ENCODE measurements around the gene RNF126.

The RNF126 gene

DNA sequence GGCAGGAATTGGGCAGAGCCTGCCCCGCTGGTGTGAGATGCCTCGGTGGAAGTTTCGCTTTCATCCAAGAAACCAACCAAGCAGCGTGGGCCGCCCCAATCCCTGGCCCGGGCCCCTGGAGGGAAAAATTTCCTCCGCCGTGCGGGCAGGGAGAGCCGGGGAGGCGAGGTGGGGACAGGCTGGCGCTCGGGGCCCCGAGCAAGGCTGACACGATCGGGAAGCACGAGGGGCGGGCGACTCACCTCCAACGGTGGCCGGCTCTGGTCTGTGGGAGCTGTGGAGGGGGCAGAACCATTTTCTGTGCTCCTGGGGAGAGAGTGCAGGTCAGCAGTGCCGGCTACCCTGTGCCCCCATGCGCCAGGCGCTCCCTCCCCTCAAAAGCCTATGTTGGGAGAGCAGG is 11.0 kb downstream of the RNF126 start:
- POLR2A ChIA-PET: interaction anchor here (0.6 kb wide), 1 partner anchor 10 kb away, joined by 3 read pairs; no protein-coding TSS in a partner anchor
- Histone ChIP-seq H3K4me3 (ENCODE audit: control insufficient read depth in 1 of 7, extremely low read depth in 1 of 7, insufficient read depth in 4 of 7, low read depth in 2 of 7, low read length in 6 of 7) (no peak overlapping the region), H3K36me3 (ENCODE audit: control insufficient read depth in 4 of 4, insufficient read depth in 4 of 4, low read length in 3 of 4) (peaks cover 4 to 80% (median 49%) of the 10 kb centered on the region in 4 experiments), H3K27ac (ENCODE audit: insufficient read depth in 1 of 2, low read depth in 1 of 2, low read length in 2 of 2, poor library complexity in 1 of 2, severe bottlenecking in 2 of 2) (no peak overlapping the region), H3K9me3 (ENCODE audit: control extremely low read depth in 1 of 5, control insufficient read depth in 4 of 5, insufficient read depth in 2 of 5, low read depth in 1 of 5, low read length in 4 of 5) (no peaks in the 10 kb centered on the region), H3K4me1 (ENCODE audit: control extremely low read depth in 1 of 4, control insufficient read depth in 4 of 4, insufficient read depth in 4 of 4, low read length in 3 of 4) (peaks cover 0 to 2% (median 0%) of the 10 kb centered on the region in 4 experiments), H3K27me3 (replicated peaks in 2 of 5; ENCODE audit: control insufficient read depth in 4 of 5, insufficient read depth in 5 of 5, low read length in 4 of 5) (no peaks in the 10 kb centered on the region)
- CTCF ChIA-PET: no interaction called here
- DNase-seq: no peak
- WGBS (ENCODE audit: insufficient coverage): 91% methylated on average over 24 of the region's 24 CpGs

DNA sequence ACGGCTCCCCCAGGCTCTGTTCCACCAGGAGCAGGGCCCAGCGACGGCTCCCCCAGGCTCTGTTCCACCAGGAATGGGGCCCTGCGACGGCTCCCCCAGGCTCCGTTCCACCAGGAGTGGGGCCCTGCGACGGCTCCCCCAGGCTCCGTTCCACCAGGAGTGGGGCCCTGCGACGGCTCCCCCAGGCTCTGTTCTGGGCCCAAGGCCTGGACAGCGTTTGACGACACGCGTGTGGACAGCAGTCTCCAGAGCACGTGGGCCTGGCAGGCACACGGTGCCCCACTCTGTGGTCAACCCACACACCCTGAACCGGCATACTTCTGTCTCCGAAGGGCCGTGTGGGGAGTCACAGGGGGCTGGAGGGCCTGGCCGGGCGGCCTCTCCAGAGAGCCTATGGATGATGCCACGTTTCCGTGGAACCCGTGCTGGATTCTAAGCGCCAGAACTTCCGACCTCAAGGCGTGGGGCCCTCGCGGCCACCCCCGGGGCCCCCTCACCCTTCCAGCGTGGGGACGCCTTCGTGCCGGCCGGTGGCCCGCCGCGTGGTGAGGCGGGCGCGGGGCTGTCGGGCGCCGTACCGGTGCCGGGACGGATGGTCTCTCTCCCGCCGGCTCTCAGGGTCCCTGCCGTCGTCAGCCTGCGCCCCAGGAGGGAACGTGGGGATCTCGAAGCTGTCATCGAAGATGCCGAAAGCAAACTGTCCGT is 11.7 kb downstream of the RNF126 start:
- Histone ChIP-seq H3K4me3 (ENCODE audit: control insufficient read depth in 1 of 7, extremely low read depth in 1 of 7, insufficient read depth in 4 of 7, low read depth in 2 of 7, low read length in 6 of 7) (no peak overlapping the region), H3K36me3 (ENCODE audit: control insufficient read depth in 4 of 4, insufficient read depth in 4 of 4, low read length in 3 of 4) (peaks cover 5 to 82% (median 50%) of the 10 kb centered on the region in 4 experiments), H3K4me1 (ENCODE audit: control extremely low read depth in 1 of 4, control insufficient read depth in 4 of 4, insufficient read depth in 4 of 4, low read length in 3 of 4) (no peaks in the 10 kb centered on the region), H3K27ac (ENCODE audit: insufficient read depth in 1 of 2, low read depth in 1 of 2, low read length in 2 of 2, poor library complexity in 1 of 2, severe bottlenecking in 2 of 2) (no peak overlapping the region), H3K9me3 (ENCODE audit: control extremely low read depth in 1 of 5, control insufficient read depth in 4 of 5, insufficient read depth in 2 of 5, low read depth in 1 of 5, low read length in 4 of 5) (no peaks in the 10 kb centered on the region), H3K27me3 (replicated peaks in 2 of 5; ENCODE audit: control insufficient read depth in 4 of 5, insufficient read depth in 5 of 5, low read length in 4 of 5) (no peaks in the 10 kb centered on the region)
- ChIA-PET CTCF (no interaction called here), POLR2A (interaction anchor here (0.6 kb wide), 1 partner anchor 11 kb away, joined by 3 read pairs; no protein-coding TSS in a partner anchor)
- no peak for DNase-seq
- 97% methylated on average over 55 of the region's 58 CpGs for WGBS (ENCODE audit: insufficient coverage)

DNA sequence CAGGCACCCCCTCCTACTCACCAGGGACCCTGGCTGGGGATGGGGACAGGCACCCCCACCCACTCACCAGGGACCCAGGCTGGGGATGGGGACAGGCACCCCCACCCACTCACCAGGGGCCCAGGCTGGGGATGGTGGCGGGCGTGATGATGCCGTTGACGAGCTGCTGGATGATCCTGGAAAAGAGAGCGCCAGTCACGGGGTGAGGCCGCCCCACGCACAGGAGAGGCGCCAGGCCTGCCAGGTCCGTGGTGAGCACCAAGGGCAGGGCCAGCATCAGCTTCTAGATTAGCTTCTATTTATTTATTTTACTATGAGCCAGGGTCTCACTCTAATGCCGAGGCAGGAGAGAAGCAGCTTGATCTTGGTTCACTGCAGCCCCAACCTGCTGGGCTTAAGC is 12.9 kb downstream of the RNF126 start:
- H3K27me3 ChIP-seq (replicated peaks in 2 of 5; ENCODE audit: control insufficient read depth in 4 of 5, insufficient read depth in 5 of 5, low read length in 4 of 5): no peaks in the 10 kb centered on the region
- no peak for DNase-seq
- ChIA-PET POLR2A (no interaction called here), CTCF (interaction anchor here (0.7 to 1.1 kb wide), 2 partner anchors 21 to 87 kb away, joined by 3 read pairs; no protein-coding TSS in a partner anchor)
- H3K9me3 ChIP-seq (ENCODE audit: control extremely low read depth in 1 of 5, control insufficient read depth in 4 of 5, insufficient read depth in 2 of 5, low read depth in 1 of 5, low read length in 4 of 5): no peaks in the 10 kb centered on the region
- no peak overlapping the region for H3K4me3 ChIP-seq (ENCODE audit: control insufficient read depth in 1 of 7, extremely low read depth in 1 of 7, insufficient read depth in 4 of 7, low read depth in 2 of 7, low read length in 6 of 7)
- WGBS (ENCODE audit: insufficient coverage): 96% methylated on average over 8 of the region's 11 CpGs
- H3K4me1 ChIP-seq (ENCODE audit: control extremely low read depth in 1 of 4, control insufficient read depth in 4 of 4, insufficient read depth in 4 of 4, low read length in 3 of 4): no peaks in the 10 kb centered on the region
- H3K27ac ChIP-seq (ENCODE audit: insufficient read depth in 1 of 2, low read depth in 1 of 2, low read length in 2 of 2, poor library complexity in 1 of 2, severe bottlenecking in 2 of 2): no peak overlapping the region
- H3K36me3 ChIP-seq (ENCODE audit: control insufficient read depth in 4 of 4, insufficient read depth in 4 of 4, low read length in 3 of 4): peaks cover 5 to 83% (median 50%) of the 10 kb centered on the region in 4 experiments

DNA sequence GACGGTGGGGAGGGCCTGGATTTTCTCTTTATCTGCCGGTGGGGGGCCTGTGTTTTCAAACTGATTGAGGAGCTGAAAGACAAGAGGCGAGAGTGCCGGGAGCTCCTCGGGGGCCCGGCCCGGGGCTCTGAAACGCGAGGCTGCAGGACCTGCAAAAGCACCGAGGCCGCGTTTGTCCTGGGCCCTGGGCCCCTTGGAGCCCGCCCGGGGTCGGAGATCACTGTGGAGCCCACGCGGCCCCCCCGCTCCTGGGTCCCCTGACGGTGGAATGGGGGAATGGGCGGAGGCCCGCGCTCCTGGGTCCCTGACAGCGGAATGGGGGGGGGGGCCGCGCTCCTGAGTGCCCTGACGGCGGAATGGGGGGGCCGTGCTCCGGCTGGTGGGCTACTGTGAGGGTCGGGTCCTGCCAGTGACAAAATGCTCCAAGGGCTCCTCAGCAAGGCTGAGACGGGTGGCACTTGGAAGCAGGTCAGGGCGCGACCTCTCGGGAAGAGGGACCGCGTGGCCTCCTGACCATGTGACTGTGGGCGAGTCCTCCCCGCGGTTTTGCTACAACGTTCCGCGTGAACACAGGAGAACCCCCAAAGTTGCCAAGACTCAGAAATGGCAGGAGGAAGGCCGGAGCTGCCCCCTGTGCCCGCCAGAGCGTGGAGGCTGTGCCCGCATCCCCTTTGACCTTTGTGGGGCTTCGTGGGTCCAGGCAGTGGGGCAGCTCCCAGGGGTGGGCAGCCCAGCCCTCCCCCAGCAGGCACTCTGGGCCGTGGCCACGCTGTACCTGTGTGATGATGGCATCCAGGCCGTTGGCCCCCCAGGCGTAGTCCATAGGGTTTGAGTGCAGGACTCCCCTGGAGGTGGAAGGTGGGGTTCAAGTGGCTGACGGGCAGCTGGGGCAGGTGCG is 13.9 kb downstream of the RNF126 start:
- Histone ChIP-seq H3K27ac (ENCODE audit: insufficient read depth in 1 of 2, low read depth in 1 of 2, low read length in 2 of 2, poor library complexity in 1 of 2, severe bottlenecking in 2 of 2) (no peak overlapping the region), H3K9me3 (ENCODE audit: control extremely low read depth in 1 of 5, control insufficient read depth in 4 of 5, insufficient read depth in 2 of 5, low read depth in 1 of 5, low read length in 4 of 5) (no peaks in the 10 kb centered on the region), H3K27me3 (replicated peaks in 2 of 5; ENCODE audit: control insufficient read depth in 4 of 5, insufficient read depth in 5 of 5, low read length in 4 of 5) (no peaks in the 10 kb centered on the region), H3K4me3 (ENCODE audit: control insufficient read depth in 1 of 7, extremely low read depth in 1 of 7, insufficient read depth in 4 of 7, low read depth in 2 of 7, low read length in 6 of 7) (no peak overlapping the region), H3K4me1 (ENCODE audit: control extremely low read depth in 1 of 4, control insufficient read depth in 4 of 4, insufficient read depth in 4 of 4, low read length in 3 of 4) (no peaks in the 10 kb centered on the region), H3K36me3 (ENCODE audit: control insufficient read depth in 4 of 4, insufficient read depth in 4 of 4, low read length in 3 of 4) (peaks cover 5 to 89% (median 51%) of the 10 kb centered on the region in 4 experiments)
- DNase-seq: no peak
- ChIA-PET CTCF (no interaction called here), POLR2A (no interaction called here)
- WGBS (ENCODE audit: insufficient coverage): 96% methylated on average over 33 of the region's 53 CpGs

DNA sequence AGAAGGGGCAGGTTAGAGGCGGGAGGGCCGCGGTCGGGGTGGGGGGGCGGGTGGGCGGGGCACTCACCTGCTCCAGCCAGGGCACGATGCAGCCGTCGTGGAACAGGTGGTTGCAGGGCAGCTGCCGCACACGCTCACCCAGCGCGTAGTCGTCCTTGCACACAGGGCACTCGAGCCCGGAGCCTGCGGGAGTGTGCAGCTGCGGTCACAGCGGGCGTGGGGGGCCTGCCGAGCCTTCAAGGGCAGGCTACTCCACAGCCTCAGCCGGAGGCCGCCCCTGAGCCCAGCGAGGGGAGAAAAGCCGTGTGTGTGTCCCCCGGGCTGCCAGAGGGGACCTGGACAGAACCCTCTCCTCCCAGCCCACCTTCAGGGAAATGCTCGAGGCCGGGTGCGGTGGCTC is 14.7 kb downstream of the RNF126 start:
- POLR2A ChIA-PET: no interaction called here

DNA sequence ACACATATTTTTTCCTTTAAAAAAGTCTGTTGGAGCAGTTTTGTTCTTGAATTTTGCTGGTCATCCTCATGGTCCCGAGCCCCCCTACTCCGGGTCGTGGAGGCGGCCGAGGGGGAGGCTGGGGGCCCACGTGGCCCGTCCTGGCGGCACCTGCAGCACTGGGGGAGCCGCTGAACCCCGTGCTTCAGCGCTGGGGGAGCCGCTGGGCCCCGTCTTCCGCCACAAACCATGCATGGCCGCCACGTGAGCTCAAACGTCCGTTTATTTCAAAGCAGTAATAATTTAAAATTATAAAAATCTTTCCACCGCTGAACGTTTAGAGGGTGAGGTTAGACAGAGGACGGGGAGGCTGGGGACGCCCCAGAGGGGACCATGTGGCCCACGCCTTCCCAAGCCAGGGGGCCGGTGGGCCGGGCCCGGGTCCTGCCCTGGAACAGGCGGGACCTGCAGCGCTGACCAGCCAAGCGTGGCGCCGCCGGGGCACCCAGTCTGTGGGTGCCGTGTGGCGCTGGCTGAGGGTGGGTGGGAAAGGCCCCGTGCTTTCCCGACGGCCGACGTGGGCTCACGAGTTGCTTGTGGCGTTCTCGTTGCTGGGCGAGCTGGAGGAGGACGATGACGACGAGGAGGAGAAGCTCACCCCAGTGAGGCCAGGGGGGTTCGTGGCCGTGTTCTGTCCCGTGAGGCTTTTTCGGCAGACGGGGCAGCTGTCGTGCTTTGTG is 15.3 kb downstream of the RNF126 start:
- ChIA-PET CTCF (no interaction called here), POLR2A (no interaction called here)
- 98% methylated on average over 41 of the region's 52 CpGs for WGBS (ENCODE audit: insufficient coverage)
- Histone ChIP-seq H3K27ac (ENCODE audit: insufficient read depth in 1 of 2, low read depth in 1 of 2, low read length in 2 of 2, poor library complexity in 1 of 2, severe bottlenecking in 2 of 2) (no peak overlapping the region), H3K27me3 (replicated peaks in 2 of 5; ENCODE audit: control insufficient read depth in 4 of 5, insufficient read depth in 5 of 5, low read length in 4 of 5) (no peaks in the 10 kb centered on the region), H3K4me3 (ENCODE audit: control insufficient read depth in 1 of 7, extremely low read depth in 1 of 7, insufficient read depth in 4 of 7, low read depth in 2 of 7, low read length in 6 of 7) (no peak overlapping the region), H3K36me3 (ENCODE audit: control insufficient read depth in 4 of 4, insufficient read depth in 4 of 4, low read length in 3 of 4) (peaks cover 5 to 78% (median 44%) of the 10 kb centered on the region in 4 experiments), H3K9me3 (ENCODE audit: control extremely low read depth in 1 of 5, control insufficient read depth in 4 of 5, insufficient read depth in 2 of 5, low read depth in 1 of 5, low read length in 4 of 5) (no peaks in the 10 kb centered on the region), H3K4me1 (ENCODE audit: control extremely low read depth in 1 of 4, control insufficient read depth in 4 of 4, insufficient read depth in 4 of 4, low read length in 3 of 4) (no peaks in the 10 kb centered on the region)
- DNase-seq: no peak

More for the DNA sequence above, 14.7 kb downstream of the RNF126 start:
- H3K27ac ChIP-seq (ENCODE audit: insufficient read depth in 1 of 2, low read depth in 1 of 2, low read length in 2 of 2, poor library complexity in 1 of 2, severe bottlenecking in 2 of 2): no peak overlapping the region
- CTCF ChIA-PET: no interaction called here
- DNase-seq: no peak
- H3K9me3 ChIP-seq (ENCODE audit: control extremely low read depth in 1 of 5, control insufficient read depth in 4 of 5, insufficient read depth in 2 of 5, low read depth in 1 of 5, low read length in 4 of 5): no peaks in the 10 kb centered on the region
- peaks cover 5 to 84% (median 46%) of the 10 kb centered on the region in 4 experiments for H3K36me3 ChIP-seq (ENCODE audit: control insufficient read depth in 4 of 4, insufficient read depth in 4 of 4, low read length in 3 of 4)
- H3K27me3 ChIP-seq (replicated peaks in 2 of 5; ENCODE audit: control insufficient read depth in 4 of 5, insufficient read depth in 5 of 5, low read length in 4 of 5): no peaks in the 10 kb centered on the region
- no peaks in the 10 kb centered on the region for H3K4me1 ChIP-seq (ENCODE audit: control extremely low read depth in 1 of 4, control insufficient read depth in 4 of 4, insufficient read depth in 4 of 4, low read length in 3 of 4)
- H3K4me3 ChIP-seq (ENCODE audit: control insufficient read depth in 1 of 7, extremely low read depth in 1 of 7, insufficient read depth in 4 of 7, low read depth in 2 of 7, low read length in 6 of 7): no peak overlapping the region
- WGBS (ENCODE audit: insufficient coverage): 96% methylated on average over 24 of the region's 29 CpGs
